Measurements from ENCODE around the gene SLC23A1.

DNA sequence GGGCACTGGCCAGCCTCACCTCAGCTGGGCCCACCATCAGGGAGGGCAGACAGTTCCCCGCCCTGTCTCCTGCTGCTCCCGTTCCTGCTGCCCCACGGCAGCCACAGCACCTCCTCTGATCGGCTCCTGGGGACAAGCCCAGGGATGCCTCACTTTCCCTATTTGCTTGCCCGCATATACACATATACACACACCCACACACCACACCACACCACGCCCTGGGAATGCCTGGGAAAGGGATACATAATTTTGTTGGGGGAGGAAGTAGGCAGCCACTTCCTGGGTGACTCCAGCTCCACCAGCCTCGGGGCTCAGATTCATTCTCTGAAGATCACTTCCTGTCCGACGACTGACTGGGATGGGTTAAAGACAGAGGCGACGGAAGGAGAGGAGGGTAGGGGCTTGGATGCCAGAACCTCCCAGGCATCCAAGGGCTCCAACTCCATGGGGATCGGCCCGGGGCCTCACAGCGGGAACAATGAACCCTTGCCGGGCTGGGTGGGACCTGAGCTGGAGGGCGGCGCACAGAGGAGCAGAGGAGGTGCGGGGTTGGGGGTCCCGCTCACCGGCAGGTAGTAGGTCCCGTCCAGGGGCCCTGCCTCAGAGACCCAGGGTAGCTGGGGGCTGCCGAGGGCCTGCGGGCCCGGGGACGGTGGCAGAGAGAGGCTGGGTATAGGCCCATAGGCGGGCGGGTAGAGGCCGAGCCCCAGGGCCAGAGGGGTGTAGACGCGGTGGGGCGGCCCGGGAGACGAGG, 8.7 kb upstream of the SLC23A1 start:
- TF ChIP-seq, protein P1, sequence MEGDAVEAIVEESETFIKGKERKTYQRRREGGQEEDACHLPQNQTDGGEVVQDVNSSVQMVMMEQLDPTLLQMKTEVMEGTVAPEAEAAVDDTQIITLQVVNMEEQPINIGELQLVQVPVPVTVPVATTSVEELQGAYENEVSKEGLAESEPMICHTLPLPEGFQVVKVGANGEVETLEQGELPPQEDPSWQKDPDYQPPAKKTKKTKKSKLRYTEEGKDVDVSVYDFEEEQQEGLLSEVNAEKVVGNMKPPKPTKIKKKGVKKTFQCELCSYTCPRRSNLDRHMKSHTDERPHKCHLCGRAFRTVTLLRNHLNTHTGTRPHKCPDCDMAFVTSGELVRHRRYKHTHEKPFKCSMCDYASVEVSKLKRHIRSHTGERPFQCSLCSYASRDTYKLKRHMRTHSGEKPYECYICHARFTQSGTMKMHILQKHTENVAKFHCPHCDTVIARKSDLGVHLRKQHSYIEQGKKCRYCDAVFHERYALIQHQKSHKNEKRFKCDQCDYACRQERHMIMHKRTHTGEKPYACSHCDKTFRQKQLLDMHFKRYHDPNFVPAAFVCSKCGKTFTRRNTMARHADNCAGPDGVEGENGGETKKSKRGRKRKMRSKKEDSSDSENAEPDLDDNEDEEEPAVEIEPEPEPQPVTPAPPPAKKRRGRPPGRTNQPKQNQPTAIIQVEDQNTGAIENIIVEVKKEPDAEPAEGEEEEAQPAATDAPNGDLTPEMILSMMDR (IDR thresholded peaks at IDR 0.05), result no peak
- TF ChIP-seq POLR2A (IDR thresholded peaks at IDR 0.05), result no peak

Measured in esophagus squamous epithelium (tissue), 4 donors.